GM12865 (cell line): Measurements from ENCODE around the gene NGB.

Experiments used
- DNase-seq: peaks from one replicate; pipeline ENCODE4 v3.0.0; 2010; ENCODE audit warnings: low read depth
- H3K4me3 ChIP-seq: 2 replicates; pipeline ENCODE4 v1.5.1; 2011; ENCODE audit warnings: mild to moderate bottlenecking, low read depth, low read length, control low read depth
- CTCF ChIP-seq: IDR thresholded peaks from 2 replicates; pipeline ENCODE4 v1.5.1; 2011; ENCODE audit warnings: low read length, control low read depth, low read depth, inconsistent platforms; ENCODE audit not compliant: insufficient read depth; ENCODE audit errors: missing control alignments

NGB gene

GRCh38 chr14:77246784-77247183, 24.2 kb downstream of the NGB start:
- H3K4me3 ChIP-seq: no peak overlapping the region
- no peak for DNase-seq
- no peak for TF ChIP-seq CTCF

GRCh38 chr14:77245820-77246219, 25.2 kb downstream of the NGB start:
- DNase-seq: no peak
- H3K4me3 ChIP-seq: no peak overlapping the region
- TF ChIP-seq CTCF: peak; percentile 11

GRCh38 chr14:77243853-77244252, 27.2 kb downstream of the NGB start:
- peak; percentile 8 for DNase-seq
- no peak overlapping the region for H3K4me3 ChIP-seq
- TF ChIP-seq CTCF: no peak

GRCh38 chr14:77242752-77243151, 28.3 kb downstream of the NGB start:
- no peak for TF ChIP-seq CTCF
- DNase-seq: no peak
- no peak overlapping the region for H3K4me3 ChIP-seq

- H3K4me3 ChIP-seq: no peak overlapping the region
- no peak for DNase-seq
- no peak for TF ChIP-seq CTCF
Observed at GRCh38 chr14:77241955-77242354, 29.1 kb downstream of the NGB start.

GRCh38 chr14:77240336-77240915, 30.6 kb downstream of the NGB start:
- no peak overlapping the region for H3K4me3 ChIP-seq
- no peak for DNase-seq
- no peak for TF ChIP-seq CTCF

- DNase-seq: no peak
- no peak for TF ChIP-seq CTCF
- H3K4me3 ChIP-seq: no peak overlapping the region
Observed at GRCh38 chr14:77239412-77239811, 31.6 kb downstream of the NGB start.
